SK-N-SH (cell line): Measurements from ENCODE around the gene NKAIN1.

Experiments
- GATA2 ChIP-seq: sonication (generic); formaldehyde crosslinking; IDR thresholded peaks from 2 replicates; pipeline ENCODE4 v1.5.0; 2020; ENCODE audit warnings: mild to moderate bottlenecking, missing genetic modification reagents
- SIN3A ChIP-seq: IDR thresholded peaks from 2 replicates; pipeline ENCODE4 v1.6.1; 2012; ENCODE audit warnings: low read depth, mild to moderate bottlenecking, low read length, moderate library complexity, borderline replicate concordance
- TAF1 ChIP-seq: IDR thresholded peaks from 2 replicates; pipeline ENCODE4 v1.6.1; 2012; ENCODE audit warnings: low read depth, mild to moderate bottlenecking, low read length, moderate library complexity, borderline replicate concordance
- TF ChIP-seq, protein P1 (sequence below): IDR thresholded peaks from 2 replicates; pipeline ENCODE4; 2012
- TF ChIP-seq, protein P2 (sequence below): IDR thresholded peaks from 2 replicates; pipeline ENCODE4 v1.4.0; 2012; ENCODE audit warnings: low read depth
- TF ChIP-seq, protein P3 (sequence below): fragments of 200-600 bp; sonication (generic); IDR thresholded peaks from 2 replicates; pipeline ENCODE4 v1.6.1; 2017; ENCODE audit warnings: antibody characterized with exemption, mild to moderate bottlenecking, moderate library complexity

DNA sequence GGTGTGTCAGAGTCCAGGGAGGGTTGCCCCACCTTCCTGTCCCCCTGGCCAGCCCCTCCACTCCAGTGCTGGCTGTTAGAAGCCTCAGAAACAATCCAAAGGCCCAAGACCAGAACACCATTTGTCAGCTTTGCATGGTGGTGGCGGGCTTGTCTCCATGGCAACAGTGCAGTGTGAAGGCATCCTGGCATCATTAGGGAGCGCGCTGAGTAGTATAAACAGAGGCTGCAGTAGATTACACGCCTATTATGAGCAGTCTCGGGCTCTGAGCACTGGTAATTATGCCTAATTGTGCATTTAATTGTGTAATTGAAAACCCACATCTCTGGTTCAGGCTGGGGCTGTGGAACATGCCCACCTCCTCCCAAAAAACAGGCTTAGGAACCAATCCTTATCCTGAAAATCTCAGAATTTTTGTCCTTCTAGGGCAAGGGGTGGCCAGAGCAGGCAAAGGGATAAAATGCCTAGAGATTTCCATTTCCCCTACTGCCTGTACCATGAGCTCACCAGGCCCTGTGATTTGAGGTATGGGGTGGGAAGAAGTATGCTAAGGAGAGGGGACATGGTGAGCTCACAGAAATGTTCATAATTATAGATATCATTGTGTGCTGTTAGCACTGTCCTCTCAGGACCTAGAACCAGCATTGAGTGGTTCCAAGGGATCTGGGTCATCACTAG is 11.7 kb downstream of the NKAIN1 start:
- TF ChIP-seq, protein P1, sequence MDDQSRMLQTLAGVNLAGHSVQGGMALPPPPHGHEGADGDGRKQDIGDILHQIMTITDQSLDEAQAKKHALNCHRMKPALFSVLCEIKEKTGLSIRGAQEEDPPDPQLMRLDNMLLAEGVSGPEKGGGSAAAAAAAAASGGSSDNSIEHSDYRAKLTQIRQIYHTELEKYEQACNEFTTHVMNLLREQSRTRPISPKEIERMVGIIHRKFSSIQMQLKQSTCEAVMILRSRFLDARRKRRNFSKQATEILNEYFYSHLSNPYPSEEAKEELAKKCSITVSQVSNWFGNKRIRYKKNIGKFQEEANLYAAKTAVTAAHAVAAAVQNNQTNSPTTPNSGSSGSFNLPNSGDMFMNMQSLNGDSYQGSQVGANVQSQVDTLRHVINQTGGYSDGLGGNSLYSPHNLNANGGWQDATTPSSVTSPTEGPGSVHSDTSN: no peak
- TF ChIP-seq GATA2 (CRISPR knock-in tag): peak; percentile 34
- TF ChIP-seq, protein P2, sequence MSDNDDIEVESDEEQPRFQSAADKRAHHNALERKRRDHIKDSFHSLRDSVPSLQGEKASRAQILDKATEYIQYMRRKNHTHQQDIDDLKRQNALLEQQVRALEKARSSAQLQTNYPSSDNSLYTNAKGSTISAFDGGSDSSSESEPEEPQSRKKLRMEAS: no peak
- TF ChIP-seq, protein P3, sequence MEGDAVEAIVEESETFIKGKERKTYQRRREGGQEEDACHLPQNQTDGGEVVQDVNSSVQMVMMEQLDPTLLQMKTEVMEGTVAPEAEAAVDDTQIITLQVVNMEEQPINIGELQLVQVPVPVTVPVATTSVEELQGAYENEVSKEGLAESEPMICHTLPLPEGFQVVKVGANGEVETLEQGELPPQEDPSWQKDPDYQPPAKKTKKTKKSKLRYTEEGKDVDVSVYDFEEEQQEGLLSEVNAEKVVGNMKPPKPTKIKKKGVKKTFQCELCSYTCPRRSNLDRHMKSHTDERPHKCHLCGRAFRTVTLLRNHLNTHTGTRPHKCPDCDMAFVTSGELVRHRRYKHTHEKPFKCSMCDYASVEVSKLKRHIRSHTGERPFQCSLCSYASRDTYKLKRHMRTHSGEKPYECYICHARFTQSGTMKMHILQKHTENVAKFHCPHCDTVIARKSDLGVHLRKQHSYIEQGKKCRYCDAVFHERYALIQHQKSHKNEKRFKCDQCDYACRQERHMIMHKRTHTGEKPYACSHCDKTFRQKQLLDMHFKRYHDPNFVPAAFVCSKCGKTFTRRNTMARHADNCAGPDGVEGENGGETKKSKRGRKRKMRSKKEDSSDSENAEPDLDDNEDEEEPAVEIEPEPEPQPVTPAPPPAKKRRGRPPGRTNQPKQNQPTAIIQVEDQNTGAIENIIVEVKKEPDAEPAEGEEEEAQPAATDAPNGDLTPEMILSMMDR: no peak
- no peak for TF ChIP-seq TAF1
- TF ChIP-seq SIN3A: no peak
